Erythroblast (primary cell): Measurements from ENCODE around the gene USP12.

ENCODE experiments used
- GATA1 ChIP-seq: IDR thresholded peaks from 2 replicates; pipeline ENCODE4 v1.6.1; 2011; ENCODE audit warnings: low read depth, mild to moderate bottlenecking, control low read depth, low read length, moderate library complexity
- POLR2A ChIP-seq: IDR thresholded peaks from 2 replicates; pipeline ENCODE4 v1.6.1; 2011; ENCODE audit warnings: mild to moderate bottlenecking, low read length

- TF ChIP-seq POLR2A (no peak), GATA1 (no peak)
These were observed 151.2 kb downstream of the USP12 start for GRCh38 chr13:27020415-27020814.
